Right lobe of liver (tissue), 6 donors: ENCODE results near the gene MAGI1. TPM values are rescaled to one million over a fixed set of nuclear protein-coding genes. Genes with fewer than 3 reads are reported as not detected.

Source experiments
- ATAC-seq, 4 donors: fragments of 200-7000 bp; cut with Tn5 transposase; one replicate each; pipeline ENCODE4 v1.9.1; 2020; ENCODE audit warnings: mild to moderate bottlenecking in 4 of 4, moderate library complexity in 4 of 4
- DNase-seq, 3 donors: peaks; one replicate each; pipeline ENCODE4 v3.0.0-alpha.2; 2020
- H3K27ac ChIP-seq, 3 donors: fragments of 200-600 bp; one replicate each; pipeline ENCODE4 v1.8.0; 2022
- H3K27me3 ChIP-seq, 2 donors: fragments of 200-600 bp; one replicate each; pipeline ENCODE4 v1.8.0; 2022
- H3K36me3 ChIP-seq, 4 donors: fragments of 200-600 bp; sonication (generic) in 1 of 4; one replicate each; pipeline versions ENCODE4 v1.5.1 to v1.8.0; 2017 to 2022; ENCODE audit warnings: control low read depth in 1 of 4
- H3K4me1 ChIP-seq, 4 donors: fragments of 200-600 bp; sonication (generic) in 1 of 4; one replicate each; pipeline versions ENCODE4 v1.5.1 to v1.8.0; 2017 to 2022; ENCODE audit warnings: control low read depth in 1 of 4
- H3K4me3 ChIP-seq, 3 donors: fragments of 200-600 bp; one replicate each; pipeline ENCODE4 v1.8.0; 2022
- H3K9me3 ChIP-seq, 4 donors: fragments of 200-600 bp; sonication (generic) in 1 of 4; one replicate each; pipeline versions ENCODE4 v1.5.1 to v1.8.0; 2017 to 2022; ENCODE audit warnings: control low read depth in 1 of 4
- CTCF ChIP-seq, 4 donors: fragments of 200-600 bp in 3 of 4; fragments of 450-650 bp in 1 of 4; IDR thresholded peaks; one replicate each; pipeline versions ENCODE4 v1.5.1 to v1.8.0; 2016 to 2022; ENCODE audit warnings: antibody characterized with exemption in 4 of 4, mild to moderate bottlenecking in 2 of 4
- POLR2A ChIP-seq: fragments of 450-650 bp; IDR thresholded peaks from one replicate; pipeline ENCODE4 v1.6.1; 2017; ENCODE audit warnings: antibody characterized with exemption, mild to moderate bottlenecking
- WGBS: methylation state at CpG from one replicate; pipeline ENCODE4 v1.1.6; 2018; ENCODE audit warnings: low coverage, low lambda C conversion rate; ENCODE audit not compliant: insufficient coverage; ENCODE audit errors: missing lambda C conversion rate; 5-methylcytosine and 5-hydroxymethylcytosine counted together
- intact Hi-C, 2 donors: fragments of 100-400 bp; cut with DNase I; formaldehyde crosslinking; loops; one replicate each; pipeline versions ENCODE4 v1.11.2 to v1.14.1; 2022
- total RNA-seq, 6 experiments: library from RNA; depleted of rRNA in 2 of 6; stranded (reverse); fragments of >200 nt in 2 of 6; fragmentation: NEBNext Ultra II Directional in 3 of 6; extraction: Animal tissue kit (Norgen Biotek cat#: 25700) in 3 of 6; gene quantifications; one replicate each; pipeline versions ENCODE4 v1.1.0 to v1.2.4, GENCODE V29; 2016 to 2023
- donor health status: DM: no; HTN: yes; CAD: no.
- donor health status: DM: no; HTN: no; CAD: no.
- donor health status: DM: no; HTN: no; CAD: no.
- donor health status: DM: no; HTN: yes; CAD: no.
- donor health status: DM: no; HTN: yes; CAD: no.

The MAGI1 gene
- total RNA-seq, 6 experiments from 2014 or later, result 22.6 to 37.7 (median 26.9) TPM

- Histone ChIP-seq H3K9me3 (no peaks in the 10 kb centered on the region), H3K27me3 (no peaks in the 10 kb centered on the region), H3K4me3 (no peak overlapping the region), H3K27ac (no peak overlapping the region), H3K36me3 (no peaks in the 10 kb centered on the region), H3K4me1 (no peaks in the 10 kb centered on the region)
- DNase-seq, result no peak
- no peak for TF ChIP-seq CTCF (IDR thresholded peaks at IDR 0.05)
- no peak for TF ChIP-seq POLR2A
- WGBS, result 100% methylated on average over 2 of the region's 2 CpGs
- no peak for ATAC-seq
- intact Hi-C loops, result loop anchor here in 1 of 2 donors (10.0 kb wide), 1 partner anchor 311 kb away; no protein-coding TSS in a partner anchor
Observed at GRCh38 chr3:65745306-65745705, 293.4 kb downstream of the MAGI1 start.

- intact Hi-C loops, result loop anchor here in 1 of 2 donors (10.0 kb wide), 1 partner anchor 308 kb away; no protein-coding TSS in a partner anchor
- DNase-seq (no peak), ATAC-seq (no peak)
- WGBS, result 75% methylated on average over 1 of the region's 1 CpG
- no peaks in the 10 kb centered on the region for H3K9me3 ChIP-seq
- no peak overlapping the region for H3K4me3 ChIP-seq
- TF ChIP-seq POLR2A (no peak), CTCF (IDR thresholded peaks at IDR 0.05) (no peak)
- H3K27me3 ChIP-seq, result no peaks in the 10 kb centered on the region
- H3K27ac ChIP-seq, result no peak overlapping the region
- no peaks in the 10 kb centered on the region for H3K36me3 ChIP-seq
- no peaks in the 10 kb centered on the region for H3K4me1 ChIP-seq
Observed at GRCh38 chr3:65742914-65743313, 295.8 kb downstream of the MAGI1 start.

- no peak overlapping the region for H3K4me3 ChIP-seq
- ATAC-seq (no peak), DNase-seq (no peak)
- TF ChIP-seq POLR2A (no peak), CTCF (IDR thresholded peaks at IDR 0.05) (no peak)
- WGBS, result 84% methylated on average over 4 of the region's 4 CpGs
- H3K27ac ChIP-seq, result no peak overlapping the region
- intact Hi-C loops, result loop anchor here in 1 of 2 donors (10.0 kb wide), 1 partner anchor 307 kb away; no protein-coding TSS in a partner anchor
- no peaks in the 10 kb centered on the region for H3K36me3 ChIP-seq
- H3K27me3 ChIP-seq, result no peaks in the 10 kb centered on the region
- H3K4me1 ChIP-seq, result no peaks in the 10 kb centered on the region
- no peaks in the 10 kb centered on the region for H3K9me3 ChIP-seq
Observed at GRCh38 chr3:65741540-65741939, 297.2 kb downstream of the MAGI1 start.

GRCh38 chr3:65739901-65740541 lies 298.7 kb downstream of the MAGI1 start:
- intact Hi-C loops, result loop anchor here in 1 of 2 donors (10.0 kb wide), 1 partner anchor 305 kb away; no protein-coding TSS in a partner anchor
- no peaks in the 10 kb centered on the region for H3K9me3 ChIP-seq
- H3K4me1 ChIP-seq, result no peaks in the 10 kb centered on the region
- no peak overlapping the region for H3K4me3 ChIP-seq
- ATAC-seq (no peak), DNase-seq (no peak)
- H3K36me3 ChIP-seq, result no peaks in the 10 kb centered on the region
- TF ChIP-seq CTCF (IDR thresholded peaks at IDR 0.05) (no peak), POLR2A (no peak)
- H3K27me3 ChIP-seq, result no peaks in the 10 kb centered on the region
- WGBS, result 36% methylated on average over 3 of the region's 3 CpGs
- H3K27ac ChIP-seq, result no peak overlapping the region
